Endodermal cell (in vitro differentiated cells): ENCODE results near the gene YIF1B. TPM values are rescaled to one million over a fixed set of nuclear protein-coding genes. Genes with fewer than 3 reads are reported as not detected.

ENCODE experiments used
- DNase-seq: peaks from one replicate; pipeline ENCODE4 v3.0.0-alpha.2; 2017
- H3K27ac ChIP-seq: 2 replicates; pipeline ENCODE4 v1.5.1; 2013; ENCODE audit warnings: mild to moderate bottlenecking, low read depth, low read length, moderate library complexity
- H3K27me3 ChIP-seq: 2 replicates; pipeline ENCODE4 v1.6.1; 2013; ENCODE audit warnings: mild to moderate bottlenecking, low read length, moderate library complexity; ENCODE audit not compliant: insufficient read depth, control insufficient read depth, poor library complexity, severe bottlenecking
- H3K36me3 ChIP-seq: 2 replicates; pipeline ENCODE4 v1.7.0; 2013; ENCODE audit warnings: mild to moderate bottlenecking, low read length, moderate library complexity; ENCODE audit not compliant: control insufficient read depth, insufficient read depth
- H3K4me1 ChIP-seq: one replicate; pipeline ENCODE4 v1.7.0; 2013; ENCODE audit warnings: low read length; ENCODE audit not compliant: control insufficient read depth, insufficient read depth
- H3K4me3 ChIP-seq: 2 replicates; pipeline ENCODE4 v1.5.1; 2013; ENCODE audit warnings: mild to moderate bottlenecking, low read length, moderate library complexity
- H3K9ac ChIP-seq: 2 replicates; pipeline ENCODE4 v1.6.1; 2013; ENCODE audit warnings: mild to moderate bottlenecking, low read length, moderate library complexity; ENCODE audit not compliant: poor library complexity, severe bottlenecking; ENCODE audit errors: extremely low read depth
- H3K9me3 ChIP-seq: 2 replicates; pipeline ENCODE4 v1.6.1; 2013; ENCODE audit warnings: mild to moderate bottlenecking, low read length, moderate library complexity; ENCODE audit not compliant: control insufficient read depth
- H3K27ac Mint-ChIP-seq: 2 replicates; pipeline ENCODE4 v1.8.0; 2020; ENCODE audit warnings: mixed read lengths
- H3K27me3 Mint-ChIP-seq: 2 replicates; pipeline ENCODE4 v1.8.0; 2021; ENCODE audit warnings: mild to moderate bottlenecking, mixed read lengths; ENCODE audit not compliant: insufficient read depth
- H3K36me3 Mint-ChIP-seq: 2 replicates; pipeline ENCODE4 v1.8.0; 2020; ENCODE audit warnings: low read depth, mixed read lengths
- H3K4me1 Mint-ChIP-seq: 2 replicates; pipeline ENCODE4 v1.8.0; 2020; ENCODE audit warnings: mixed read lengths
- H3K4me3 Mint-ChIP-seq: 2 replicates; pipeline ENCODE4 v1.8.0; 2020; ENCODE audit warnings: mild to moderate bottlenecking, moderate library complexity, mixed read lengths
- H3K9me3 Mint-ChIP-seq: 2 replicates; pipeline ENCODE4 v1.8.0; 2020; ENCODE audit warnings: mild to moderate bottlenecking, mixed read lengths
- WGBS, 2 experiments: methylation state at CpG; one replicate each; pipeline versions ENCODE4 v1.1.5 to v1.1.7; 2013; ENCODE audit warnings: missing lambda C conversion rate in 2 of 2, mixed read lengths in 1 of 2; ENCODE audit not compliant: insufficient coverage in 1 of 2, insufficient read length in 1 of 2; 5-methylcytosine and 5-hydroxymethylcytosine counted together
- total RNA-seq, 2 donors: library from RNA; stranded (reverse); fragmentation: NEBNext Ultra II Directional in 1 of 2; extraction: Animal tissue kit (Norgen Biotek cat#: 25700) in 1 of 2; gene quantifications; 2 replicates in 1 of 2; 3 replicates in 1 of 2; pipeline ENCODE4 v1.2.1, GENCODE V29; 2021
- TF ChIP-seq, protein P1 (sequence below): fragments of 200-600 bp; sonication (generic); conservative IDR thresholded peaks from 2 replicates; pipeline ENCODE4 v1.5.0; 2021; ENCODE audit warnings: antibody characterized with exemption, mild to moderate bottlenecking

YIF1B gene
- total RNA-seq, 2 donors from 2014 or later, result 68.6 to 74.6 TPM

DNA sequence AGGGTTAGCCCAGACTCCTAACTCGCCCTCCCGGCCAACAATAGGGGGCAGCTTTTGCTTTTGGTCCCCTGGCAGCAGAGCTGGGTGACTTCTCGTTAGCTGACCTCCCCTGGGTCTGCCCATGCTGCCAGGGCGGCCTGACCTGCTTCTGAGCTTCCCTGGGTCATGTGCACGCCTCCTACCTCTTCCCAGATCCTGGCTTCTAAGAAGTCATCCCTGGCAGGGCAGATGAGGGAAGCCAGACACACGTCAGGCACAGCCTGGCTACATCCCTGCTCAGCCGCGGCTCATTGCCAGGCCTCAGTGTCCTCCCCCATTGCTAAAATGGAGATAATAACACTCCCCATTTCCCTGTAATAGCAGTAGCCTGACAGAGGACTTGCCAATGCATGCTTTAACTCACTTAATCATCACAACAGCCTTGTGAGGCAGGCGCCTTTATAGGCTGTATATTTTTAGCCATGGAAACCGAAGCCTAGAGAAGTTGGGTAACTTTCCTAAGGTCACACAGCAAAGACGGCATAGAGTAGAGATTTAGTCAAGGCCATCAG lies 6.0 kb upstream of the YIF1B start:
- H3K36me3 Mint-ChIP-seq, result no peaks in the 10 kb centered on the region
- Histone ChIP-seq H3K36me3 (no peaks in the 10 kb centered on the region), H3K4me3 (peak overlapping the region; percentile 79), H3K27me3 (peaks cover 36% of the 10 kb centered on the region), H3K9ac (no peak overlapping the region), H3K27ac (no peak overlapping the region), H3K9me3 (no peaks in the 10 kb centered on the region), H3K4me1 (no peaks in the 10 kb centered on the region)
- 89 to 94% methylated on average over 10 to 11 of the region's 11 CpGs for WGBS, 2 experiments
- H3K9me3 Mint-ChIP-seq, result no peaks in the 10 kb centered on the region
- TF ChIP-seq, protein P1, sequence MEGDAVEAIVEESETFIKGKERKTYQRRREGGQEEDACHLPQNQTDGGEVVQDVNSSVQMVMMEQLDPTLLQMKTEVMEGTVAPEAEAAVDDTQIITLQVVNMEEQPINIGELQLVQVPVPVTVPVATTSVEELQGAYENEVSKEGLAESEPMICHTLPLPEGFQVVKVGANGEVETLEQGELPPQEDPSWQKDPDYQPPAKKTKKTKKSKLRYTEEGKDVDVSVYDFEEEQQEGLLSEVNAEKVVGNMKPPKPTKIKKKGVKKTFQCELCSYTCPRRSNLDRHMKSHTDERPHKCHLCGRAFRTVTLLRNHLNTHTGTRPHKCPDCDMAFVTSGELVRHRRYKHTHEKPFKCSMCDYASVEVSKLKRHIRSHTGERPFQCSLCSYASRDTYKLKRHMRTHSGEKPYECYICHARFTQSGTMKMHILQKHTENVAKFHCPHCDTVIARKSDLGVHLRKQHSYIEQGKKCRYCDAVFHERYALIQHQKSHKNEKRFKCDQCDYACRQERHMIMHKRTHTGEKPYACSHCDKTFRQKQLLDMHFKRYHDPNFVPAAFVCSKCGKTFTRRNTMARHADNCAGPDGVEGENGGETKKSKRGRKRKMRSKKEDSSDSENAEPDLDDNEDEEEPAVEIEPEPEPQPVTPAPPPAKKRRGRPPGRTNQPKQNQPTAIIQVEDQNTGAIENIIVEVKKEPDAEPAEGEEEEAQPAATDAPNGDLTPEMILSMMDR, result peak; percentile 13
- no peak for DNase-seq
- H3K27me3 Mint-ChIP-seq, result peaks cover 48% of the 10 kb centered on the region
- H3K27ac Mint-ChIP-seq, result no peak overlapping the region
- H3K4me1 Mint-ChIP-seq, result no peaks in the 10 kb centered on the region
- no peak overlapping the region for H3K4me3 Mint-ChIP-seq

DNA sequence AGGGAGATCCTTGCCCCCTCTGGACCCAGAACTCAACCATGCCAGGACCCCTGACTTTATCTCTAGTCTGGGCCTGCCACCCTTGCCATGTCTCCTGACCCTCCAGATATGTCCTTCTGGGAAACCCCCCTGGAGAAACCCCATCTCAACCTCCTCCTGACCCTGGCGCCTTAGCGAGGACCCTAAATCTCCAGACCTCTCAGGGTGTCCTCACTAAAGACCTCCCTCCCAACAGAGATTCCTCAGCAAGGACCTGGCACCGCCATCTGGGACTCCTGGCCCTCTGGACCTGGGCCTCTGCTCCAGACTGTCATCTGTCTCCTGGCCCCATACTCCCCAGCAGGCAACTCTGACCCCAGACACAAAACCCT lies 5.2 kb upstream of the YIF1B start:
- Histone ChIP-seq H3K9me3 (no peaks in the 10 kb centered on the region), H3K27ac (no peak overlapping the region), H3K4me1 (no peaks in the 10 kb centered on the region), H3K27me3 (peaks cover 39% of the 10 kb centered on the region), H3K4me3 (peak overlapping the region; percentile 79), H3K36me3 (no peaks in the 10 kb centered on the region), H3K9ac (no peak overlapping the region)
- Mint-ChIP-seq H3K36me3 (no peaks in the 10 kb centered on the region), H3K9me3 (no peaks in the 10 kb centered on the region), H3K4me3 (peak overlapping the region; percentile 61), H3K27ac (no peak overlapping the region), H3K27me3 (peaks cover 54% of the 10 kb centered on the region), H3K4me1 (no peaks in the 10 kb centered on the region)
- no peak for DNase-seq
- 92 to 93% methylated on average over 3 of the region's 3 CpGs for WGBS, 2 experiments
- TF ChIP-seq, protein P1, result no peak

DNA sequence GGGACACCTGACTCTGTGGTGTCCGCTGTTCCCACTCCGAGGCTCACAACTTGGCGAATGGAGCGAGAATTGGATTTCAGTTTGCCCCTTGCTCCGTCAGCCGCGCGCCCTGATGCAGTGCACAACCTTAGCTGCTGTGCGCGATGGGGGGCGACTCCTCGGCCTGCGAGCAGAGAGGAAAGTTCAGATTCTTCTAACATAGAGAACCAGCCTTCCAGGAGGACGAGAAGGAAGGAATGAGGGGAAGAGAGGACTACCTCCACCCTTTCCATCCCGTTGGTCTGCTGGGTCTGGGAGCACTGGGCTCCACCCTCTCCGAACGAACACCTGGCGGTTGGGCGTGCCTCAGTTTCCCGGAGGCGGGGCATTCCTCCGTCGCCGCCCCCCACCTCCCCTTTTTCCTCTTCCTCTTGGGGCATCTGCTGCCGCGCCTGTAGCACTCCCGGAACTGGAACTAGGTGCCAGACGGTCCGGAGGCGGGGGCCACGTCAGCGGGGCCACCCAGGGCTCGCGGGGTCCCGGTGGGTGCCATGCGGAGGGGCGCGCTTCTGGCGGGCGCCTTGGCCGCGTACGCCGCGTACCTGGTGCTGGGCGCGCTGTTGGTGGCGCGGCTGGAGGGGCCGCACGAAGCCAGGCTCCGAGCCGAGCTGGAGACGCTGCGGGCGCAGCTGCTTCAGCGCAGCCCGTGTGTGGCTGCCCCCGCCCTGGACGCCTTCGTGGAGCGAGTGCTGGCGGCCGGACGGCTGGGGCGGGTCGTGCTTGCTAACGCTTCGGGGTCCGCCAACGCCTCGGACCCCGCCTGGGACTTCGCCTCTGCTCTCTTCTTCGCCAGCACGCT lies 3.9 kb upstream of the YIF1B start, which contains the start of gene KCNK6:
Gene KCNK6, plus strand, starts transcription at position 425 of the 838 bp plus-strand sequence. Its CDS starts 106 bp downstream, at position 531.
- Histone ChIP-seq H3K27me3 (peaks cover 39% of the 10 kb centered on the region), H3K9me3 (no peaks in the 10 kb centered on the region), H3K27ac (no peak within 1 kb of the TSS), H3K4me3 (peak within 1 kb of the TSS; percentile 79), H3K4me1 (no peaks in the 10 kb centered on the region), H3K9ac (peak within 1 kb of the TSS; percentile 47), H3K36me3 (no peaks in the 10 kb centered on the region)
- Mint-ChIP-seq H3K27me3 (peaks cover 54% of the 10 kb centered on the region), H3K27ac (no peak within 1 kb of the TSS), H3K36me3 (no peaks in the 10 kb centered on the region), H3K4me1 (no peaks in the 10 kb centered on the region), H3K9me3 (no peaks in the 10 kb centered on the region), H3K4me3 (peak within 1 kb of the TSS; percentile 61)
- 4 to 9% methylated on average over 29 to 76 of the region's 76 CpGs for WGBS, 2 experiments
- TF ChIP-seq, protein P1, result no peak
- DNase-seq, result peak; percentile 79
